Mesenteric fat pad (tissue), 1 donor: ENCODE measurements around the gene SRF. TPM values are rescaled to one million over a fixed set of nuclear protein-coding genes. Genes with fewer than 3 reads are reported as not detected.
A peak's percentile ranks its signal among the peaks of the same experiment; 100 is the strongest.

Experiments used
- DNase-seq: peaks from one replicate; pipeline ENCODE4 v3.0.0-alpha.2; 2020; ENCODE audit warnings: low spot score
- total RNA-seq: library from RNA; stranded (reverse); fragmentation: NEBNext Ultra II Directional; extraction: Animal tissue kit (Norgen Biotek cat#: 25700); gene quantifications from one replicate; pipeline ENCODE4 v1.2.1, GENCODE V29; 2021
- donor health status: DM: yes; HTN: yes; CAD: no.

Gene SRF
- total RNA-seq, 1 donor from 2014 or later: 34.2 TPM

DNA sequence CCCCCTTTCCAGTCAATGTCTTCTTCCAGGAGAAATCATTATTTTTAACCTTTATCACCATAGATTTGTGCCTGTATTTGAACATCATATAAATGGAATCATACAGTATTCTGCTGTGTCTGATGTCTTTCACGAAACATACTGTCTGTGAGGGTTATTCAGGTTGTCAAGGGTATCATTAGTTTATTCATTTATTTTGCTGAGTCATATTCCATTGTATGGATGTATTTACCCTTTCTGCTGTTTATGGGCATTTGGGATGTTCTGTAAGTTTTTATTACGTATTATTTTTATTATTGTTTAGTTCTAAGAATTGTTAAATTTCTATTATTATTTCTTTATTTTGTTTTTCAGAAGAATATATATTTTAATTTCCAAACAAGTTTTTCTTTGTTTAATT is 36.2 kb downstream of the SRF start:
- DNase-seq: no peak

DNA sequence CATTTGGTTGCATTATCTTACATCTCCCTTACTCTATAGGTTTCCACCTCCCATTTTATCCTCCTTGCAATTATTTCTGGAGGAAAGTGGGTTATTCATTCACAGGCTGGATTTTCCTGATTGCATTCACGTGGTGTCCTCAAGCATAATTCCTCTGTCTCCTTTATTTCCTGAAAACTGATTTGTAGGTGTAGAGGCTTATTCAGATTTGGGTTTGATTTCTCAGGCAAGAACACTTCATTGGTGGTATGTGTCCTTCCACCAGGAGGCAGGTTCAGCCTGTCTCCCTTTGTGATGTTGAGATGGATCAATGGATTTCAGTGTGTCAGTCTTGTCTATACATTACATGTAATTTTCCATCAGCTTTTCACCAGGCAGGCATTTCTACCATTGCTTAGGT is 40.9 kb downstream of the SRF start:
- DNase-seq: no peak

DNA sequence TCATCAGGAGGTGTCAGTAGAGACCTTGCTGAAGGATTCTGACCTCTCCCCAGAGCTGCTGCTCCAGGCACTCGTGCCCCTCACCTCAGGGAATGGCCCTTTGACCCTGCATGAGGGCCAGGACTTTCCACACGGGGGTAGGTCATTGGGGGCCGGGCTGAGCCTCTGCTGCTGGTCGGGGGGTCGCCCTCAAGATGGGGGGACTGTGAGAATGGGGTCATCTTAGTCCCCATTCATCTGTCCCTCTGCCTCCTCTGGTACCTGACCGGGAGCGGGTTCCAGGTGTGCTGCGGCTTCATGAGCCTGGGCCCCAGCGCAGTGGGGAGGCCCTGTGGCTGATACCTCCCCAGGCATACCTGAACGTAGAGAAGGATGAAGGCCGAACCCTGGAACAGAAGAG is 42.4 kb downstream of the SRF start:
- DNase-seq: no peak

DNA sequence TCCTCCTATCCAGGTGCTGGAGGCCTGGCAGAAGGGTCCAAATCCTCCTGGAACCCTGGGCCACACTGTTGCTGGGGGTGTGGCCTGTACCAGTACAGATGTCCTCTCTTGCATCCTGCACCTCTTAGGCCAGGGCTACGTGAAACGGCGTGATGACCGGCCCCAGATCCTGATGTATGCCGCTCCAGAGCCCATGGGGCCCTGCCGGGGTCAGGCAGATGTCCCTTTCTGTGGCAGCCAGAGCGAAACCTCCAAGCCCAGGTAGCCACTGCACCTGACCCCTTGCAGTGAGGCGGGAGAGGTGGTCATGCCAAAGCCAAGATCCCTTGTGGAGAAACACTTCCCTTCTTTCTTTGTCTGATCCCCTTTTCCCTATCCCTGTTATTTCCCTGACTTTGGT is 44.0 kb downstream of the SRF start:
- no peak for DNase-seq

DNA sequence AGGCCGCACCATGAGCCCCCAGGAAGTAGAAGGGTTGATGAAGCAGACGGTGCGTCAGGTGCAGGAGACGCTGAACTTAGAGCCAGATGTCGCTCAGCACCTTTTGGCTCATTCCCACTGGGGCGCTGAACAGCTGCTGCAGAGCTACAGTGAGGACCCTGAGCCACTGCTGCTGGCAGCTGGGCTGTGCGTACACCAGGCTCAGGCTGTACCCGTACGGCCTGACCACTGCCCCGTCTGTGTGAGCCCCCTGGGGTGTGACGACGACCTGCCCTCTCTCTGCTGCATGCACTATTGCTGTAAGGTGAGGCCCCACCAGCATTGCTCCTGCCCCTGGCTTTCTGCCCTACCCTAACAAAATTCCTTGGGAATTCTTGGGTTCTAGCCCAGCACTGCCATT is 45.1 kb downstream of the SRF start:
- DNase-seq: no peak

DNA sequence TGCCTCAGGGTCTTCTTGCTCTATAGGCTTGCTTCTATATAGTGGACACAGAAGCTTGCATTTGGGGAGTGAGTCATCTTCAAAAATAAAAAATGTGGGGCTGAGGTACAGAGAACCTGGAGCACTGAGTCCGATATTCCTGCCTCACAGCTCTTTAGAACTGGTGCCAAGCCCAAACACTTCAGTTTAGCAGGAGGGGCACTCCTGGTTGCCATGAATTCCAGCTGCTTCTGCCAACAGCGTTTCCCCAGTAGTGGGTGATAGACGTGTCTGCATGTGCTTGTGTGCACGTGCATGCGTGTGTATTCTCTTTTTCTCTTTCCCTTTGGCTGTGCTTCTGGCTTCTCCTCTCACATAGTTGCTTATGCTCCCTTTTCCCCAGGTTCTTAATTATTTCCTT is 46.3 kb downstream of the SRF start:
- no peak for DNase-seq

DNA sequence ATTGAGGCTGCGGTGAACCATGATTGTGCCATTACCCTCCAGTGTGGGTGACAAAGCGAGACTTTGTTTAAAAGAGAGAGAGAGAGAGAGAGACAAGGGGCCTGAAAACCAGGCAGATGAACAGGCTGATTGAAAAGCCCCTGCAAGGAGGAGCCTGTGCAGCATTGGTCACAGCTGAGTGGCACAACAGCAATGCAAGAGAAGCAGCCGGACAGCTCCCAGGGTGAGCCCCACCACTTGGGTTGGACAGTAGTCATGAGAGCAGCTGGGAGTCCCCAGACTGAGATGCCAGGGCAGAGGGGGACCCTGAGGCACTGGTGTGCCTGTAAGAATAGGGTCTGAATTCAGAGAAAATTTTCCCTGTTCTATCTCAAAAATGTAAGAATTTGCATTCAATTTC is 48.0 kb downstream of the SRF start:
- no peak for DNase-seq

DNA sequence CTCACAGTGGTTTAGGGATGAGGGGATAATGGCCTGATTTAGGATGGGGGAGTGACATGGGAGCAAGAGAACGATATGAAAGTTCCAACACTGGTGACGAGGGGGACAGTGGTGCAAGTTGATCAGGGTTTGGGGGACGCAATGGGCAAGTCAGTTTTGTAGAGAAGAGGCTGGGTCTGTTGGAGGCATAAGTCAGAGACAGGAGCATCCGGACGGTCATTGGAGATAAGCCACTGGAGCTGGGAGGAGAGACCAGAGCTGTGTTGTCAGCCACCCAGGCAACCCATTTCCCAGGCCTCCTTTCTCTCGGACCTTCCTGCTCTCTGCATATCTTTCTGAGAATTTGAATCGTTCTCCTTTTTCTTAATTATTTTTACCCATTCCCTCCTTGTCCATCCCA is 48.7 kb downstream of the SRF start:
- DNase-seq: no peak

DNA sequence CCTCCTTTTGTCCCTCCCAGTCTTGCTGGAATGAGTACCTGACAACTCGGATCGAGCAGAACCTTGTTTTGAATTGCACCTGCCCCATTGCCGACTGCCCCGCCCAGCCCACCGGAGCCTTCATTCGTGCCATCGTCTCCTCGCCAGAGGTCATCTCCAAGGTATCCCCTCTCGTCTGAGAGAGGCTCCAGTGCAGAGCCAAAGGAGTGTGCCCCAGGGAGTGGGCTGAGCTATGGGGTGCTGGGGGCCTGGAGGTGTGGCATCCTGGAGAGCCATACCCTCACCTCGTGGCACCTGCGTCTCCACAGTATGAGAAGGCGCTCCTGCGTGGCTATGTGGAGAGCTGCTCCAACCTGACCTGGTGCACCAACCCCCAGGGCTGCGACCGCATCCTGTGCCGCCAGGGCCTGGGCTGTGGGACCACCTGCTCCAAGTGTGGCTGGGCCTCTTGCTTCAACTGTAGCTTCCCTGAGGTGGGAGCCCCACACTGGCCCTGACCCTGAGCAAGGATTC is 49.4 kb downstream of the SRF start:
- DNase-seq: no peak

DNA sequence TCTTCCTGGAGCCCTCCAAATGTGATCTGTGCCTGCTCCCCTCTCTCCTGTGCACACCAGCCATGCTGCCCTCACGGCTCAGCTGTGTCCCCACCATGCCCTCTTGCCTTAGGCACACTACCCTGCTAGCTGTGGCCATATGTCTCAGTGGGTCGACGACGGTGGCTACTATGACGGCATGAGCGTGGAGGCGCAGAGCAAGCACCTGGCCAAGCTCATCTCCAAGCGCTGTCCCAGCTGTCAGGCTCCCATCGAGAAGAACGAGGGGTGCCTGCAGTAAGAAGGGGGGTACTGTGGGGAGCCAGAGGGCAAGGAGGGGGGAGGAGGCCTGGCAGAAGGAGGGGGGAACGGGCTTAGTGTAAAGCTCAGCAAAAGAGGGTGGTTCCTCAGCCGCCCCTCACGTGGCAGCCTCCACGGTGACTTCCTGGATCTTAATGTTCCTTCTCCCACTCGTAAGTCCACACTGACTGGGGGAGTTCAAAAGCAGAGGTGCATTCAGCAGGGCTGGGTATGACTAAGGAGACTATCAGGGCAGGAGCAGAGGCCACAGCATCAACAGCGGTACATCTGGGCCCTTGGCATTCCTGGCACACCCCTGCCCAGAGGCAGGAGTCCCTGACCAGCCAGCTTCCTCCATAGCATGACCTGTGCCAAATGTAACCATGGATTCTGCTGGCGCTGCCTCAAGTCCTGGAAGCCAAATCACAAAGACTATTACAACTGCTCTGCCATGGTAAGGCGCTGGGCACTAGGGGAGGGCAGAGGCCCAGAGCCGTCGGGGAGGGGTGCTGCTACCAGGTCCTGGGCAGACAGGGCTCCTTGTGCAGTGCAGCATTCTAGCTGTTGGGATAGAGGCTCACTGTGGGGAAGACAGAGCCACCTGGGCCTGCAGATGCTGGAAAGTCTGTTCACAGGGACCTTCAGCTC is 50.2 kb downstream of the SRF start:
- DNase-seq: no peak

DNA sequence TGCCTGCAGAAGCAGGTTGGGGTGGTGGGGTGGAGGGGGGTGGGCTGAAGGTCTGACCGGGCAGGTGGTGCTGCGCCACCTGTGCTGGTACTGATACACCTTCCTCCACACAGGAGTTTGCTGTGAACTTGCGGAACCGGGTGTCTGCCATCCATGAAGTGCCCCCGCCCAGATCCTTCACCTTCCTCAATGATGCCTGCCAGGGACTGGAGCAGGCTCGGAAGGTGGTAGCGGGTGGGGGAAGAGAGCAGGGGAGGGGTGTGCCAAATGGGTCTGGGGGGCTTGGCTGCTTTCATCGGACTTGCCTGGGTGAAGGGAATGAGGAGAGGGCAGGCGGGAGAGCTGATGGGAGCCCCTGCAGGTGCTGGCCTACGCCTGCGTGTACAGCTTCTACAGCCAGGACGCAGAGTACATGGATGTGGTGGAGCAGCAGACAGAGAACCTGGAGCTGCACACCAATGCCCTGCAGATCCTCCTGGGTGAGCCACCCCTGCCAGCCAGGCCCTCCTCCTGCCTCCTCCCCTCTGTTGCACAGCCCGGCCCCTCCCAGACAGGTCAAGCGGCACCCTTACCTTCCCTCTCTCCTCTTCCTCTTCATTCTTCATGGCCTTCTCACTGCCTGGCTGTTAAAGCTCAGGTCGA is 51.5 kb downstream of the SRF start:
- DNase-seq: no peak

DNA sequence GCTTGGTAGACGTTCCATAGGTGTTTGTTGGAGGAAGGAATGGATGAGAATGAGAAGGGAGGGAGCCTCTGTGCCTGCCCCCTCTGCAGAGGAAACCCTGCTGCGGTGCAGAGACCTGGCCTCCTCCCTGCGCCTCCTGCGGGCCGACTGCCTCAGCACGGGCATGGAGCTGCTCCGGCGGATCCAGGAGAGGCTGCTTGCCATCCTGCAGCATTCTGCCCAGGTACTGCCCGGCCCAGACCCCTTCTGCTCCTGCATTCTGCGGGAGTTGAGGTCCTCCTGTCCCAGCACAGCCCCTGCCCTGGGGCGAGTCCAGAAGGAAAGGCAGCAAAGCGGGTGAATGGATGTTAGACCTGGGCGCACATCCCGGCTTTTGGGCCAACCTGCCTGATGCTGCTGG is 52.1 kb downstream of the SRF start:
- no peak for DNase-seq

DNA sequence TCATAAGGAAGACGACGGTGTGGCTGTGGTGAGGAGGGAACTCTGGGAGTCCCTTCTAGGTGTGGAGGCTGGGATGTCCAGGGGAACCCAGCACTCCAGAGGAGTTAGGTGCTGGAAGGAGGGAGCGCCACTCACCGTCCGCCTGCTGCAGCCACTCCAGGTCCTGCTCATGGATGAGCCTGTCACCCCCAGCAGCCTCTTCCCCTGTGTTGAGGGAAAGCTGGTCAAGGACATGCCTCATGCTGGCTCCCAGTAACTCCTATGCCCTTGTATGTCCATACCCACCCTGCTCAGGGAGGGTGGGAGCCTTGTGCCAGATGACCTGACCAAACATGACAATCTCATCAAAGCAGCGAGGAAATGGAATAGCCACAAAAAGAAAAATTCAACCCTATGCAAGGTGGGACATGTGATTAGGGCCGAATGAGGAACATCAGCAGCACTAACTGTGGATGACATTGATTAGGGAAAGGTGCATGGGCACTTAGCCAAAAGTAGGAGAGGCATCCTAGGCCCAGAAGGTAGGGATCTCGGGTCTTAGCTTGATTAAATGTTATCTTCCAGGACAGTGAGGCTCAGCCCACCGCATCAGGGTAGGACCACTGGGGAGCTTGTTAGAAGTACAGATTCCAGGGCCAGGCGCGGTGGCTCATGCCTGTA is 55.3 kb downstream of the SRF start:
- DNase-seq: no peak

DNA sequence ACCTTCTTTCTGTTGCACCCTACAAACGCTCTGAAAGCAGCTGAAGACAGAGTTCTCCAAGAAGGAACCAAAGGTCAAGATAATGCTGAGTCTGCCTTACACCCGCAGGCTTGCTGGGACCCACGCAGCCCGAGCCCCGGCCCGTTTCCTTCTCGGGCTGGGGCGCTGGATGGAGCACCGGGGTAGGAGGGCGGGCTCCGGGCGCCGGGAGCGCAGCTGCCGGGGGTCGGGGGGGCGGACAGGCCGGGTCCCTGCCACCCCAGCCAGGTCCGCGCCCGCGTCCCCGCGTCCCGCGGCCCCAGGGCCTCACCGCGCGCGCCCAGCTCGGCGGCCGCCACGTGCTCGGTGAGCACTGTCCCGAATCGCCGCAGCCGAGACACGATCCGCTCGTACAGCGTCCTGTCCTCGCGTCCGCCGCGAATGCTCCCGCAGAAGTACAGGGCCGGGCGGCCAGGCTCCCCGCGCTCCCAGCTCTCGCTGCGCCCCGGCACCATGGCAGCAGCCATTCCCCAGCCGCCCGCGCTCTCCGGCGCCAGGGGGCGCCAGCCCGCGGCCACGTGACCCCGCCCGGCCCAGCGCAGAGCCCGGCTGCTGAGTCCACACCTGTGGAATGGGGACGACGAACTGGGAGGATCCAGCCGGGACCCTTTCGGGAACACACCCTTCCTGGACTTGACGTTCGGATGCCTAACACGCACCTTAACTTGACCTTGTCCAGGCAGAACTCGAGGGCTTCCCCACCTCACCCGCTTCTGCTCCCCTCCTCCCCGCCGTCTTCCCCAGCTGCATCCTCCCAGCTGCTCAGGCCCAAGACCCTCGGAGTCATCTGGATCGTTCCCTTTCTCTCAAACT is 58.1 kb downstream of the SRF start, which contains the start of gene DNPH1:
TSS of gene DNPH1 (minus strand) at position 531 of the 852 bp plus-strand sequence. CDS start at position 506, 25 bp downstream.
- peak; percentile 95 for DNase-seq

DNA sequence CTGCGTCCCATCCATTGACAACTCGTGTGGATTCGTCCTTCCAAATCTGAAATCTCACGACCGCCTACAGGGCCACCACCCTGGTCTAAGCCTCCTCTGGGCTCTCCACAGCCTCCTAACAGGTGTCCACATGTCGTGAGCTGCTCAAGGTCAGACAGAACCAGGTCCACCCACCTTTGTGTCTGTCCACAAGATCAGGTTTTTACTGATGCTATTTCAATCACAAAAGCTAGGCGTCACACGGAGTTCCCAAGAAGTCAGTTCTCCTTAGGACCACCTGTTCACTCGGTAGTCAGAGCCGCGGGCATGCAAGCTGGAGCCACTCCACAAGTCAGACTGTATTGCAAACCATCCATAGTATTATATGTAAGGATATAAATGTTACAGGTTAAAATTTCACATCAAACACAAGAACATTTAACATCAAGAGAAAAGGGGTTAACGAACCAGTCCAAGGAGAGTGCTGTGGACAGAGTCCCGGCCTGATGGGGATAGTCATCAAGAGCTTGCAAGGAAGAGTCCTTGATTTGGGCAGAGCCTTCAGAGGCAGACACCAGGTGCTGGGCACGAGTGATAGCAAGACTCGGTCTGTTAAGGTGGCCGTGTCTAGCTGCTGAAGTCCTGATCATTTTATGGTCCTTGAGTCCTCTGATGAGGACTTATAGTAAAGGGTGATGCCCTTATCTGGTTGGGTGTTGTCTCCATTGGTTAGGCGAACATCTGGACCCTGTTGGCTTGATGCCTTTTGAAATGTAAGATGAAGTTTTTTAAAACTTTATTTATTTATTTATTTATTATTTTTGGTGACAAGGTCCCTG is 58.9 kb downstream of the SRF start:
- DNase-seq: no peak

DNA sequence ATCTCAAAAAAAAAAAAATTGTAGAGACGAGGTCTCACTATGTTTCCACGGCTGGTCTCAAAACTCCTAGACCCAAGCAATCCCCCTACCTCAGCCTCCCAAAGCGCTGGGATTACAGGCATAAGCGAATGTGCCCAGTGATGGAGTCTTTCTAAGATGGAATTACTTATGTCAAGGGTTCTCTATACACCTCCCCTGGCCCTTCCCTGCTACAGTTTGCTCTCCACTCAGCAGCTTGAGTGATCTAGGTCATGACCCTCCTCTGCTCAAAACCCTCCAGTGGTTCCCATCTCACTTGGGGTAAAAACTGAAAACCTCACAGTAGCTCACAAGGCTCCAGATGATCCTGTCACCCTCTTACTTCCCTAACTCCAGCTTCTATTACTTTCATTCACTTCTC is 60.0 kb downstream of the SRF start:
- DNase-seq: no peak
